ENCODE data around the gene FOXI2. TPM values are rescaled to one million over a fixed set of nuclear protein-coding genes. Genes with fewer than 3 reads are reported as not detected.

FOXI2 gene
- total and polyA plus RNA-seq, 8 donors = not detected

- no peak for DNase-seq
- ATAC-seq = no peak
- no peaks in the 10 kb centered on the region for H3K27me3 ChIP-seq
- no peak overlapping the region for H3K4me3 ChIP-seq
- TF ChIP-seq CTCF (IDR thresholded peaks at IDR 0.05) = no peak
- no peaks in the 10 kb centered on the region for H3K36me3 ChIP-seq
- no peak overlapping the region for H3K27ac ChIP-seq
- no peaks in the 10 kb centered on the region for H3K4me1 ChIP-seq
- no peaks in the 10 kb centered on the region for H3K9me3 ChIP-seq
- intact Hi-C loops (cut with DNase I) = no loop called here
Observed at GRCh38 chr10:127776816-127777215, 39.8 kb downstream of the FOXI2 start.

GRCh38 chr10:127781412-127781811, 44.4 kb downstream of the FOXI2 start:
- DNase-seq = no peak
- TF ChIP-seq CTCF (IDR thresholded peaks at IDR 0.05) = no peak
- Histone ChIP-seq H3K36me3 (no peaks in the 10 kb centered on the region), H3K27me3 (no peaks in the 10 kb centered on the region), H3K4me1 (no peaks in the 10 kb centered on the region), H3K4me3 (no peak overlapping the region), H3K9me3 (peaks cover 0 to 11% of the 10 kb centered on the region in 2 donors), H3K27ac (no peak overlapping the region)
- intact Hi-C loops (cut with DNase I) = no loop called here
- no peak for ATAC-seq

GRCh38 chr10:127787873-127788272, 50.9 kb downstream of the FOXI2 start:
- peaks cover 0 to 11% of the 10 kb centered on the region in 2 donors for H3K9me3 ChIP-seq

GRCh38 chr10:127790066-127790624, 53.2 kb downstream of the FOXI2 start:
- H3K27me3 ChIP-seq = peaks cover 0 to 6% of the 10 kb centered on the region in 2 donors
- DNase-seq (no peak), ATAC-seq (no peak)
- H3K9me3 ChIP-seq = no peaks in the 10 kb centered on the region
- H3K4me3 ChIP-seq = no peak overlapping the region
- intact Hi-C loops (cut with DNase I) = no loop called here
- no peaks in the 10 kb centered on the region for H3K36me3 ChIP-seq
- H3K4me1 ChIP-seq = no peaks in the 10 kb centered on the region
- no peak for TF ChIP-seq CTCF (IDR thresholded peaks at IDR 0.05)
- H3K27ac ChIP-seq = no peak overlapping the region

More at GRCh38 chr10:127787873-127788272, 50.9 kb downstream of the FOXI2 start:
- ATAC-seq (no peak), DNase-seq (no peak)
- Histone ChIP-seq H3K4me1 (no peaks in the 10 kb centered on the region), H3K36me3 (no peaks in the 10 kb centered on the region), H3K4me3 (no peak overlapping the region), H3K27ac (no peak overlapping the region), H3K27me3 (peaks cover 0 to 6% of the 10 kb centered on the region in 2 donors)
- TF ChIP-seq CTCF (IDR thresholded peaks at IDR 0.05) = no peak
- intact Hi-C loops (cut with DNase I) = no loop called here

Other genes with a start within 250 kb of the FOXI2 start
- not detected for gene NPS, start 187.9 kb upstream of the FOXI2 start, total RNA-seq
- not detected for gene NPS, start 187.9 kb upstream of the FOXI2 start, polyA plus RNA-seq (ENCODE audit: insufficient read length in 6 of 6)
- not detected for gene CLRN3, start 155.8 kb downstream of the FOXI2 start, total RNA-seq
- under 1 TPM in 2 of 6 donors, not detected in 4; 0.13 to 0.27 TPM for gene CLRN3, start 155.8 kb downstream of the FOXI2 start, polyA plus RNA-seq (ENCODE audit: insufficient read length in 6 of 6)
- 10 to 100 TPM; 51.4 to 88.7 TPM for gene PTPRE, start 169.9 kb downstream of the FOXI2 start, total RNA-seq
- 10 to 100 TPM in 1 of 6 donors, 1 to 10 TPM in 5; 6.8 to 12.0 (median 9.0) TPM for gene PTPRE, start 169.9 kb downstream of the FOXI2 start, polyA plus RNA-seq (ENCODE audit: insufficient read length in 6 of 6)